ENCODE results near the gene CIRBP. TPM values are rescaled to one million over a fixed set of nuclear protein-coding genes. Genes with fewer than 3 reads are reported as not detected.

CIRBP gene
- total RNA-seq, 1 donor from 2014 or later: 659 TPM

DNA sequence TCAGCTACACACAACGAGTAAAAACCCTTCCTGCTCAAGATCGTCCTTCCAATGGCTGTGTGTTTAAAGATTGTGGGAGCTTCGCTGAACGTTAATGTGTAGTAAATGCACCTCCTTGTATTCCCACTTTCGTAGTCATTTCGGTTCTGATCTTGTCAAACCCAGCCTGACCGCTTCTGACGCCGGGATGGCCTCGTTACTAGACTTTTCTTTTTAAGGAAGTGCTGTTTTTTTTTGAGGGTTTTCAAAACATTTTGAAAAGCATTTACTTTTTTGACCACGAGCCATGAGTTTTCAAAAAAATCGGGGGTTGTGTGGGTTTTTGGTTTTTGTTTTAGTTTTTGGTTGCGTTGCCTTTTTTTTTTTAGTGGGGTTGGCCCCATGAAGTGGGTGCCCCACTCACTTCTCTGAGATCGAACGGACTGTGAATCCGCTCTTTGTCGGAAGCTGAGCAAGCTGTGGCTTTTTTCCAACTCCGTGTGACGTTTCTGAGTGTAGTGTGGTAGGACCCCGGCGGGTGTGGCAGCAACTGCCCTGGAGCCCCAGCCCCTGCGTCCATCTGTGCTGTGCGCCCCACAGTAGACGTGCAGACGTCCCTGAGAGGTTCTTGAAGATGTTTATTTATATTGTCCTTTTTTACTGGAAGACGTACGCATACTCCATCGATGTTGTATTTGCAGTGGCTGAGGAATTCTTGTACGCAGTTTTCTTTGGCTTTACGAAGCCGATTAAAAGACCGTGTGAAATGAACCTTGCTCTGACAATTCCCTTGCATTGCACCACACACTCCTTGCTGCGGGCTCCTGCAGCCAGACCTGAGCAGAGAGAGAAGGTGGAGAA, 3.5 kb downstream of the CIRBP start:
- H3K36me3 Mint-ChIP-seq: peaks cover 20% of the 10 kb centered on the region
- no peaks in the 10 kb centered on the region for H3K27me3 Mint-ChIP-seq (ENCODE audit: low read depth)
- H3K4me1 Mint-ChIP-seq: peaks cover 59% of the 10 kb centered on the region
- H3K9me3 Mint-ChIP-seq: no peaks in the 10 kb centered on the region
- TF ChIP-seq, protein P1, sequence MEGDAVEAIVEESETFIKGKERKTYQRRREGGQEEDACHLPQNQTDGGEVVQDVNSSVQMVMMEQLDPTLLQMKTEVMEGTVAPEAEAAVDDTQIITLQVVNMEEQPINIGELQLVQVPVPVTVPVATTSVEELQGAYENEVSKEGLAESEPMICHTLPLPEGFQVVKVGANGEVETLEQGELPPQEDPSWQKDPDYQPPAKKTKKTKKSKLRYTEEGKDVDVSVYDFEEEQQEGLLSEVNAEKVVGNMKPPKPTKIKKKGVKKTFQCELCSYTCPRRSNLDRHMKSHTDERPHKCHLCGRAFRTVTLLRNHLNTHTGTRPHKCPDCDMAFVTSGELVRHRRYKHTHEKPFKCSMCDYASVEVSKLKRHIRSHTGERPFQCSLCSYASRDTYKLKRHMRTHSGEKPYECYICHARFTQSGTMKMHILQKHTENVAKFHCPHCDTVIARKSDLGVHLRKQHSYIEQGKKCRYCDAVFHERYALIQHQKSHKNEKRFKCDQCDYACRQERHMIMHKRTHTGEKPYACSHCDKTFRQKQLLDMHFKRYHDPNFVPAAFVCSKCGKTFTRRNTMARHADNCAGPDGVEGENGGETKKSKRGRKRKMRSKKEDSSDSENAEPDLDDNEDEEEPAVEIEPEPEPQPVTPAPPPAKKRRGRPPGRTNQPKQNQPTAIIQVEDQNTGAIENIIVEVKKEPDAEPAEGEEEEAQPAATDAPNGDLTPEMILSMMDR (IDR thresholded peaks at IDR 0.05; ENCODE audit: unreplicated experiment): no peak
- H3K4me3 Mint-ChIP-seq: peak overlapping the region; percentile 41
- no peak for DNase-seq (ENCODE audit: low spot score in 2 of 2, unreplicated experiment in 2 of 2)
- H3K27ac Mint-ChIP-seq: peak overlapping the region; percentile 10

DNA sequence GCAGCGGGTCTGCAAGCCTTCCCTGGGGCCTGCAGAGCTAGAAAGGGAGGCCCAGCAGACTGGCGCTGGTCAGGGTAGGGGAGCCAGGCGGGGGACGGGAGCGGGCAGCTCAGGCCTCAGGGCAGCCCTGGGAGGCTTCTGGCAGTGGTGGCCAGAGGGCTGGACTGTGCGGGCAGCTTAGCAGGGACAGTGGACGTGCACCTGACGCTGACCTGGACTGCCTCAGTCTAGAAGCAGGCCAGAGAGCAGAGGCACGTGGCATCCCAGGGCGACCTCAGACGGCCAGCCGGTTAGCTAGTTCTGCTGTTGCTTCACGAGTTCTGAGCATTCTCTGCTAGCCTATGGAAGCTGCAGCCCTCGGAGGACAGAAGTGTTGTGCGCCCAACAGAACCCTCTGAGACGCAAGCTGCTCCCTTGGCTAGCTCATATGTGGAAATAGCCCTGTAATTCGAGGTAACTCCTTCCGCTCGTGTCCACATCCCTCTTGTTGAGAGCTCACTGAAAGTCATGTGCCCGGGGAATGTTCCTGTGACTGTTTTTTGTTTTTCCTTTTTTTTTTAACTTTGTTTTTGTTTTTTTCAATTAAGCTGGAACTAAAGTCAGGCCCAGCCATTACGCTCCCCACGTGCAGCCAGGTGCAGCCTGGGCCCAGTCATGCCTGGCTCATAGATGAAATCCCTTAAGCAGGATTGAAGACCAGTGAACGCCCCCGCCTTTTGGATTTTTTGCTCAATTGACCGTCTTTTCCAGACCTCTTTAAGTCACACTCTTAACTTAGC, 4.3 kb downstream of the CIRBP start:
- no peak for DNase-seq (ENCODE audit: low spot score in 2 of 2, unreplicated experiment in 2 of 2)
- H3K27ac Mint-ChIP-seq: peak overlapping the region; percentile 67

DNA sequence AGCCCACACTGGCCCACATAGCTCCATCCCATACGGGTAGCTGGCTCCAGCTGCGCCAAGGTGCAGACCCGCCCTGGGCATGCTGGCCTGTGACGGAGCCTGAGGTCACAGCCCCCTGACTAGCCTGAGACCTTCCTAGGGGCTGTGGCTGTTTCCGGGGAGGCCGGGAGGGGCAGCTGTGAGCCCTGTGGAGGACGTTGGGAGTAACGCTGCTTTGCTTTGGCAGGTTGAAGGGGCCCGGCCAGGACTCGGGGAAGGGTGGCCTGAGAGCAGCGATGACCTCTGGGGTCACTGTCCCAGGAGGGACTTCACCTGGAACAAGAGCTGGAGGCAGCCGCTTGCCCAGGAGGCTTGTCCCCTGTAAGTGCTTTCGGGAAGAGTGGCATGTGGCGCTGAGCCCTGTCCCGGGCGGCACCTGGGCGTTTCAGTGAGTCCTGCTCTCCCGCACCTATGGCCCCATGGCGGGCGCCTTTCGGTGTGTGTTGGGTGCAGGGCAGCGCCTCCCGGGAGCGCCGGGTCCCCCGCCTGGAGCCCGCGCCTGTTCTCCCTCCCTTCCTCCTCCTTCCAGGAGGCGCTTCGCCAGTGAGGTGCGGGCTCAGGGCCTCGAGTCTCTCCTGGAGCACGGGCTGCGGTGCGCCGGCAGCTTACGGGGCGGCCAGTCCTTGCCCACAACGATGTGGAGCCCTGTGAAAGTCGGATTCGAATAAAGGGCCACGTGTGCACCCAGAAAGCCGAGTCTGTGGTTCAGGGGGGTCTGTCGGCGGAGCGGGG, 5.1 kb downstream of the CIRBP start:
- no peak for DNase-seq (ENCODE audit: low spot score in 2 of 2, unreplicated experiment in 2 of 2)
- Mint-ChIP-seq H3K36me3 (peaks cover 22% of the 10 kb centered on the region), H3K27ac (peak overlapping the region; percentile 81)

More for the DNA sequence above, 4.3 kb downstream of the CIRBP start:
- H3K4me1 Mint-ChIP-seq: peaks cover 53% of the 10 kb centered on the region
- peaks cover 22% of the 10 kb centered on the region for H3K36me3 Mint-ChIP-seq
- no peaks in the 10 kb centered on the region for H3K27me3 Mint-ChIP-seq (ENCODE audit: low read depth)
- H3K4me3 Mint-ChIP-seq: peak overlapping the region; percentile 43
- TF ChIP-seq, protein P1 (IDR thresholded peaks at IDR 0.05; ENCODE audit: unreplicated experiment): no peak
- H3K9me3 Mint-ChIP-seq: no peaks in the 10 kb centered on the region

DNA sequence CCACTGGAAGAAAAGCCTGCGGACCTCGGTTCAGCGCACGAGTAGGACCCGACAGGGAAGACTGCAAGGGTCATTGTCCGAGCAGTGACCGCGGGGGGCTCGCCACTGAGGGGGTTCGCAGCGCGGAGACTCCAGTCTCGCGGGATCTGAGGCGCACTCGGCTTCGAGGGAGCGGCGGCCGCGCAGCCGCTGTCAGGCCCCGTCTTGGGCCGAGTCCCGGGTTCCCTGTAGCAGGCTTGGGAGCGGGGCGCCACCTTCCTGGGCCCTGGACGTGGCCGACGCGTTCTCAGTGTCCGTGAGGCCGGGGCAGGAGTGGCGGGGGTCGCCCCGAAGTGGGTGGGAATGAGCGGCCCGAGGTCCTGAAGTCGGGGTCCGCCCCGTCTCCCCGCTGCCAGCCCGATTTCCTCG, 5.7 kb downstream of the CIRBP start:
- DNase-seq (ENCODE audit: low spot score in 2 of 2, unreplicated experiment in 2 of 2): no peak
- Mint-ChIP-seq H3K4me1 (peaks cover 49% of the 10 kb centered on the region), H3K36me3 (peaks cover 24% of the 10 kb centered on the region), H3K4me3 (peak overlapping the region; percentile 55), H3K9me3 (no peaks in the 10 kb centered on the region), H3K27me3 (ENCODE audit: low read depth) (no peaks in the 10 kb centered on the region), H3K27ac (peak overlapping the region; percentile 81)
- TF ChIP-seq, protein P1 (IDR thresholded peaks at IDR 0.05; ENCODE audit: unreplicated experiment): no peak

More for the DNA sequence above, 5.1 kb downstream of the CIRBP start:
- Mint-ChIP-seq H3K27me3 (ENCODE audit: low read depth) (no peaks in the 10 kb centered on the region), H3K4me3 (peak overlapping the region; percentile 55), H3K4me1 (peaks cover 47% of the 10 kb centered on the region), H3K9me3 (no peaks in the 10 kb centered on the region)
- TF ChIP-seq, protein P1 (IDR thresholded peaks at IDR 0.05; ENCODE audit: unreplicated experiment): no peak

DNA sequence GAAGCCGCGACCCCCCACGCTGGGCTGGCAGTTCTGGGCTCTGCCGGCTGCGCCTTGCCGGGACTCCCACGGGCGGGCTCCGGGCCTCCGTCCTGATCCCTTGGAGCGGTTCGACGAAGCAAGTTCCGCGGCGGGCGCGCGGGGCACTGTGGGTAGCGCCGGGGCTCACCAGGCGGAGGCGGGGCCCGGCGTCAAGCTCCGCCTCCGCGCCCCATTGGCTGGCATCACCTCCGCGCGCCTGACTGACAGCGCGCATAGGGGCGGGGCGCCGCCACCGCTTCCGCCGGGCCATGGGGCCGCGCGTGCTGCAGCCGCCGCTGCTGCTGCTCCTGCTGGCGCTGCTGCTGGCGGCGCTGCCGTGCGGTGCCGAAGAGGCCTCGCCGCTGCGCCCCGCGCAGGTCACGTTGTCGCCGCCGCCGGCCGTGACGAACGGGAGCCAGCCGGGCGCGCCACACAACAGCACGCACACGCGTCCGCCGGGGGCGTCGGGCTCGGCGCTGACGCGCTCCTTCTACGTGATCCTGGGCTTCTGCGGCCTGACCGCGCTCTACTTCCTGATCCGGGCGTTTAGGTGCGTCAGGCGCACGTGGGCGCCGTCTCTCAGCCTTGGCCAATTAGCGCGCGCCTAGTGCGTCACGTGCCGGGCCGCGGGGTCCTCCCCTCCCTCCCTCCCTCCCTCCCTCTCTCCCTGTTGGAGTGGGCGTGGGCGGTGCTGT, 6.3 kb downstream of the CIRBP start, which contains the start of gene FAM174C:
FAM174C (plus strand) TSS at position 271 of the 716 bp plus-strand sequence; CDS start at position 291, 20 bp downstream.
- peak; percentile 90 to 92 for DNase-seq (ENCODE audit: low spot score in 2 of 2, unreplicated experiment in 2 of 2)
- no peaks in the 10 kb centered on the region for H3K9me3 Mint-ChIP-seq
- H3K27ac Mint-ChIP-seq: peak within 1 kb of the TSS; percentile 96
- H3K4me1 Mint-ChIP-seq: peaks cover 45% of the 10 kb centered on the region
- peaks cover 22% of the 10 kb centered on the region for H3K36me3 Mint-ChIP-seq
- H3K4me3 Mint-ChIP-seq: peak within 1 kb of the TSS; percentile 73
- H3K27me3 Mint-ChIP-seq (ENCODE audit: low read depth): no peaks in the 10 kb centered on the region
- TF ChIP-seq, protein P1 (IDR thresholded peaks at IDR 0.05; ENCODE audit: unreplicated experiment): no peak

Data from mesothelial cell of epicardium (in vitro differentiated cells).